Measurements from ENCODE around the gene LRRC4B.
A peak's percentile ranks its signal among the peaks of the same experiment; 100 is the strongest.
"Not testable (repeated sequence)": the region's sequence is repeated elsewhere in the genome, so short reads cannot be mapped to it uniquely, and the experiment has no call there.

Gene LRRC4B

DNA sequence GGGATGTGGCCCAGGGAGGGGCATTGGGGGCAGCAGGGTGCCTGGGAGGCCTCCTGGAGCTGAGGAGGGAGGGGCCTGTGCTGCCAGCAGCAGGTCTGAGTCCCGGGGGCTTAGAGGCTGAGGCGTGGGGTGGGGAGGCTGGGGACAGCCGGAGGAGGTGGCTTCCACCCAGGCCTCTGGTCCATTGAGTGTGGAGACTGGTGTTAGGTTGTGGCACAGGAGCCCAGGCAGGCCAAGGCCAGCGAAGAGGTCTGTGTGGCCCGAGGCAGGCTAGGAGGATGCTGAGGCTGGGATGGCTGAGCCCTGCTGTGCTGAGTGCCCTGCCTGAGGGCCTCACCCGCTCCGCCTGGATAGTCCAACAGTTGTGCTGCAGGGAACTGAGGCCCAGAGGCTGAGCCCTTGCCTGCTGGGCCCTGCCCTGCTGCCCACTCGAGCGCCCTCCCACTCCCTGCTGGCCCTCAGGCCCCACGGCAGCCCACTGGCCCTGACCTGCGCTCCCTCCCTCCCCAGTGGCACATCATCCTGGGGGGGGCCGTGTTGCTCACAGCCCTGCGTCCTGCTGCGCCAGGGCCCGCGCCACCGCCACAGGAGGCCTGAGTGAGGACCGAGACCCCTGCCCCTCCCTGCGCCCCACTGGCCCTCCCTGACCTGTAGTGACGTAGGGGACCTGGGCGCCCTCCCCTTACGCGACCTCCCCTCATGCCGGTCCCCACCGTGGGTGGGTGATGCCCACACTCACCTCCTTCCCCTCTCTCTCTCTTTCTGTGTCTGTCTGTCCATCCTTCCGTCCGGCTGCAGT is 86.7 kb downstream of the LRRC4B start:
- no peak for DNase-seq

- DNase-seq = no peak
These were observed 87.7 kb downstream of the LRRC4B start for GRCh38 chr19:50480281-50481111.

GRCh38 chr19:50479761-50480251 is 88.4 kb downstream of the LRRC4B start:
- DNase-seq = no peak

GRCh38 chr19:50478901-50479715 is 89.1 kb downstream of the LRRC4B start:
- no peak for DNase-seq

- DNase-seq = no peak
These were observed 90.3 kb downstream of the LRRC4B start for GRCh38 chr19:50477751-50478515.

- no peak for DNase-seq
These were observed 91.4 kb downstream of the LRRC4B start for GRCh38 chr19:50476907-50477238.

- DNase-seq = peak; percentile 67
These were observed 91.9 kb downstream of the LRRC4B start, which contains the start of the genes EMC10 and GARIN5A for GRCh38 chr19:50476224-50476906. Gene EMC10 (plus strand): TSS chr19:50476507. CDS start chr19:50476545, 38 bp downstream. Gene GARIN5A (minus strand): TSS chr19:50476848. CDS start chr19:50476388, 460 bp downstream.

- no peak for DNase-seq
These were observed 92.5 kb downstream of the LRRC4B start for GRCh38 chr19:50475736-50476223.

DNA sequence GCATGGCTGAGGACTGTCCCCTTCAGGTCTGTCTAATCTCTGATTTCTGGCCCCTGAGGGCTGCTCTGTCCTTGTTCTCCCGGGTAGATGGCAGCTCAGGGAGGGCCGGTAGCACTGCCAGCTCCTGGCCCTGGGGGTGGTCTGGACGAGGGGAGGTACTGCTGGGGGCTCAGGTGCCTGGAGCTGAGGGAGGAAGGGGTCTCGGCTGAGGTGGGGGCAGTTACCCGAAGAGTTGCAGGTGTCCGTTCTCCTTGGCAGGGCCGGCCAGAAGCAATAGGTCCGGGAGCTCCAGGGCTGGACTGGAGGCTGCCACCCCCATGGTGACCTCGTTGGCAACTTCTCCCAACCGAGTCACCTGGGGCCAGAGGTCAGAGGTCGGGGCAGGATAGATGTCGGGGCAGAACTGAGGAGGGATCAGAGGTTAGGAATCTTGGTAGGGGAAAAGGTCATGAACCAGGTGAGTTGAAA is 93.1 kb downstream of the LRRC4B start:
- no peak for DNase-seq

DNA sequence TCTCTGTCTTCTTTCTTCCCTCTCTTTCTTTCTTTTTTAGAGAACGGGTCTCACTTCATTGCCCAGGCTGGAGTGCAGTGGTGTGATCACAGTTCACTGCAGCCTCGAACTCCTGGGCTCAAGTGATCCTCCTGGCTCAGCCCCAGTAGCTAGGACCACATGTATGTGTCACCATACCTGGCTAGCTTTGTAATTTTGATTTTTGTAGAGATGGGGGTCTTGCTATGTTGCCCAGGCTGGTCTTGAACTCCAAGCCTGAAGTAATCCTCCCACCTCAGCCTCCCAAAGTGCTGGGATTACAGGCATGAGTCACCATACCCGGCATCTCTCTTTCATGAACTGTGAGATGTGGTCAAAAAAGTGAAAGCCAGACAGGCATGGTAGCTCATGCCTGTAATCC is 94.9 kb downstream of the LRRC4B start:
- not testable (repeated sequence) for DNase-seq

GRCh38 chr19:50468818-50469217 is 99.4 kb downstream of the LRRC4B start:
- no peak for DNase-seq

- no peak for DNase-seq
These were observed 100.7 kb downstream of the LRRC4B start for GRCh38 chr19:50467566-50467965.
